NCI-H2171 (cell line): ENCODE data around the gene SAMD4A.

Experiments used
- DNase-seq: peaks from one replicate; lab custom pipeline; 2025; lab: John Stamatoyannopoulos, UW

The SAMD4A gene

GRCh38 chr14:54708161-54708560, 141.2 kb downstream of the SAMD4A start:
- no peak for DNase-seq

DNA sequence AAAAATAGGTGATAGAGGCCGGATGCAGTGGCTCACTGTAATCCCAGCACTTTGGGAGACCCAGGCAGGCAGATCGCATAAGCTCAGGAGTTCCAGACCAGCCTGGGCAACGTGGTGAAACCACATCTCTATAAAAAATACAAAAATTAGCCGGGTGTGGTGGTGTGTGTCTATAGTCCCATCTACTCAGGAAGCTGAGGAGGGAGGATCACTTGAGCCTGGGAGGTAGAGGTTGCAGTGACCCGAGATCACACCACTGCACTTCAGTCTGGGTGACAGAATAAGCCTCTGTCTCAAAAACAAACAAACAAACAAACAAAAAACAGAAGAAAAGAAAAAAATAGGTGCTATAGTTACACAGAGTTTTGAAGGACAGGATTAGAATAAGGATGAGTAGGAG, 142.1 kb downstream of the SAMD4A start:
- DNase-seq = no peak

GRCh38 chr14:54709444-54709843, 142.5 kb downstream of the SAMD4A start:
- no peak for DNase-seq

GRCh38 chr14:54709867-54710266, 142.9 kb downstream of the SAMD4A start:
- no peak for DNase-seq

- no peak for DNase-seq
These were observed 144.4 kb downstream of the SAMD4A start for GRCh38 chr14:54711312-54711711.

GRCh38 chr14:54711812-54712464, 145.0 kb downstream of the SAMD4A start:
- DNase-seq = no peak

- DNase-seq = no peak
These were observed 145.7 kb downstream of the SAMD4A start for GRCh38 chr14:54712465-54713200.

DNA sequence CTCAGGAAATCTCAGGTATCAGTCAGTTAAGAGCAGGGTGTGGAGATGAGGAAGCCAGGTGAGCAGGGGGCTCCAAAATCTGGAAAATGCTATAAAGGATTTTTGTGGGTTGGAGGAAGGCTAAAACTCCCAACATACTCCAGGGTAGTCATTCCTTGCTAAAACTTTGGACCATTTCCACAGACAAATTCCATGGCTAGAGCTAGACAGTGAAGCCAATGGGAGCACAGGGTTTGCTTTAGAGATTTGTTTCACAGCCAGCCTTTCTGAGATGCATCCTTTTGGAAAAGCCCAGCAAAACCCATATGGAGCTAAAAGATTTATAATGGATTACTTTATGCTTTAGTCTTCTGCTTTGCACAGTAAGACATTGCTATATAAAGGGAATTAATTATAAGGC, 146.5 kb downstream of the SAMD4A start:
- no peak for DNase-seq

- DNase-seq = no peak
These were observed 148.3 kb downstream of the SAMD4A start for GRCh38 chr14:54715239-54715638.

DNA sequence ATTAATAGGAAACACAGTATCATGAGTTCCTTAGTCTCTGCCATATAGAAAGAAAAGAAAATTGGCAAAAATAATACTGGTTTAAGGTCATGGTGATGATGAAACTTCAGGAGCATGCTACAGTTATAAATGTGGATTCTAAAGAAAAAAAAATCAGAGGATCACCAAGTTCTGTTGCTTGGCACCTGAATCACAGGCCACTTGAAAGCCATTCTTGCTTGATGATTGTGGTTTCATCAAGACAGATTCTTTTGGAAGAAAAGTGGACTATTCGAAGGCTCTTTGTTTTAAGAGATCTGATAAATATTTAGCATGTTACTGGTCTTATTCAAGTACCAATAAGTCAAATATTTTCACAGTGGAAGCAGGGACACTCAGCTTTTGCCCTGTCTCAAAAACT, 148.9 kb downstream of the SAMD4A start:
- no peak for DNase-seq

GRCh38 chr14:54716862-54717261, 149.9 kb downstream of the SAMD4A start:
- no peak for DNase-seq

- DNase-seq = no peak
These were observed 151.1 kb downstream of the SAMD4A start for GRCh38 chr14:54718046-54718445.

- no peak for DNase-seq
These were observed 152.5 kb downstream of the SAMD4A start for GRCh38 chr14:54719406-54719805.

- no peak for DNase-seq
These were observed 156.0 kb downstream of the SAMD4A start for GRCh38 chr14:54722791-54723432.

- no peak for DNase-seq
These were observed 157.2 kb downstream of the SAMD4A start for GRCh38 chr14:54724123-54724522.

DNA sequence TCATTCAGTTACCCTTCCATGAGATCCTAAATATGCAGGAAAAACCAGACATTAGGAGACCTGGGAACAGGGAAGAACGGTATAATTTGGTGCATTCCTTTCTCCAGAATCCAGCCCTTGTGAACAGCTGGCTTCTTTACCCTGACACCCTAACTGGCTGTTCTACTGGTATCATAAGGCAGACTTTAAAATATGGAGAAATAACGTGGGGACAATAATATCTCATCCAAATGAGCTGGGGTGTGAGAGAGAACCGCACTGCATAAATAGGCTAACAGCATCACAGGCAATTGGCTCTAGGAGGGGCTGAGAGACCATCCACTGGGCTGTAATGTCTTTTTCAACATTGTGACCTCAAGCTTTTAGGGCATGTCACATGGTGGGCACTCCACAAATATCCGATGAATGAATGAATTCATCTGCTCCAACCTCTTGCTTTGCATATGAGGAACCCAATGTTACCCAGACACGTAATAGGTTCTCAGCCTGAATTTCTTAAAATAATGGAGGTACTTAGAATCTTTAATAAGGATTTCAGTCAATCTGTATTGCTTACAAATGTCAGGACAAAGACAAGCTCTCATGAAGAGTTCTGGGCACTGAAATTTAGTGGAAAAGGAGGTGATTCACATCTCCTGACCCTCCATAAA, 157.9 kb downstream of the SAMD4A start:
- no peak for DNase-seq

GRCh38 chr14:54725998-54726397, 159.1 kb downstream of the SAMD4A start:
- no peak for DNase-seq

DNA sequence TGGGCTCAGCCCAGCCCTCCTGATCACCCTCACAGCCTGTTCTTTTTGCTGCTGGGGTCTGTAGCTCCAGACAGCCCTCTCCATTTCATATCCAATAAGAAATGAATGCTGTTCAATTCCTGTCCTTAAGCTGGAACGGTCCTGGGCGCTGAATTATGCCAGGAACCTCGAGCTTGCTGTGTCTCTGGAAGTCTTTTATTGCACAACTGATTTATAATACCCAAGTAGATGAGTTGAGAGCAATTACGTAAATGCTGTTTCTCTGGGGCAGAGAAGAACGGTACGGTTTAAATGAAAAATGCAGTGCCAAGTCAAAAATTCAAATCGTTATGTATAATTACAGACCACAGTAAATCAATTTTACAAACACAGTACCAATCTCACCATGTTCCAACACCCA, 161.0 kb downstream of the SAMD4A start:
- no peak for DNase-seq

DNA sequence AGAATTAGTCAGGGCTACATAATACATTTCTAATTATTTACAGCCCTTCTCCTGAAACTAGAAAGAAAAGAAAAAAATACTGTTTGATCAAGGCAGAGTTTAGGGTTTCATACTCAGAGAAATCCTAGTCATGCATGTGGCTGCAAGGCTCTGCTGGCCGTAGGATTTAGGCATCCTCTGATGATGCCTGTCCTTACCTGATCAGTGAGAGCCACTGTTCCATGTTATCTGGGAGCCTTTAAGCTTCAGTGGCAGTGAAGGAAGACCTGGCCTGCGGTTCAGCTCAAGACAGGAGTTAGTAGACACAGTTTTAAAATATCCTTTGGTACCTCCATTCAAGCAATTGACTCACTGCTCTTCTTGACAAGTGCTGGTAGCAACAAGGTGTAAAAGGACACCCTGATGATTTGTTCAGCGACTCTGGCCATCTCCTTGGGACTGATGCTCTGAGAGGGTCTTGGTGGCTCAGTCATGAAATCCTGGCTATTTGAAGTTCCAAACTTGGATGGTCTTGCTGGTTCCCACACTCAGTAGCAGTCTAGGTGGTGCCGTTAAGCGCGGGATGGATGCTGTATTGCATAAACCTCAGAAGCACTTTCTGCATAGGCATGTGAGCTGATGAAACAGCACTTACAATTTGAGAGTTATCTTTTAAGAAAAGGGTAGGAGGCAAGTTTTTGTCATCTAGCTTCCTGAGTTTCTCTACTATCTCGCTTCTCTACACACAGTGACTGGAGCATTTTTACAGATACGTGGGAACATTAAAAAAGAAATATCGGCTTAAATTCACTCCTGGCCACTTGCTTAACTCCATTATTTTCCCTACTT, 162.0 kb downstream of the SAMD4A start:
- DNase-seq = no peak

DNA sequence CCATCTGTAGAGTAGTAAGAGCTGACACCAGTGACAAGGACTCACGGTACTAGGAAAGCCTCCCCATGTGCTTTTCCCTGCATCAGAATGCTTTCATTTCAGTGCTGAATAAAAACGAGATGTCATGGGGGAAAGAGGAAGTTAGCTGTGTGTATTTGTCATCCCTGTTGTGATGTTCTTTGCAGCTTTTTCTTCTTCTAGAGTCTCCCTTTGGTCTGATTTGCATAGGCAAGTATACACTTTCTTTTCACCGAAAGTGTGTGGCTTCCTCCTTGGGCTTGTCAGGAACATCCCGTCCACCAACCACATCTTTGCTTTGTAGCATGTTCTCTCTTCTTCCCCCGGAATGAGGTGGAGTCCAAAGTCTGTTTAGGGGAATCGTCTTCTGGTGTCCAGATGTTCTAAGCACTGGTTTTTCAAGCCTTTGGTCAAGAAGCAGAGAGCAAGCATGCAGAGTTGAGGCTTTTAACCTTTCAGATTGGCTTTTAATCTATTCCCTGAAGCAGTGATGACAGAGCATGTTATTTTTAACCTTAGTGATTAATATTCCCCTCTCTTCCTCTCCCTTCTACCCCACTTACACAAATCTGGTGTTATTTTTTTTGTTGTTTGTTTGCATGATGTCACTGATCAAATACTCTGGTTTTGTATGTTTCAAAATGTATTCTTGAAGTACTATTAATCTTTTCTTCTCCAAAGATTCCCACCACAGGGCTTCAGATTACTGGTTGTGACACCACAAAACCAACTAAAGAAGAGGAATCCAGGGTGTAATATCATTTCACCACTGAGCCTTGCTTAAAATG, 163.4 kb downstream of the SAMD4A start:
- no peak for DNase-seq

DNA sequence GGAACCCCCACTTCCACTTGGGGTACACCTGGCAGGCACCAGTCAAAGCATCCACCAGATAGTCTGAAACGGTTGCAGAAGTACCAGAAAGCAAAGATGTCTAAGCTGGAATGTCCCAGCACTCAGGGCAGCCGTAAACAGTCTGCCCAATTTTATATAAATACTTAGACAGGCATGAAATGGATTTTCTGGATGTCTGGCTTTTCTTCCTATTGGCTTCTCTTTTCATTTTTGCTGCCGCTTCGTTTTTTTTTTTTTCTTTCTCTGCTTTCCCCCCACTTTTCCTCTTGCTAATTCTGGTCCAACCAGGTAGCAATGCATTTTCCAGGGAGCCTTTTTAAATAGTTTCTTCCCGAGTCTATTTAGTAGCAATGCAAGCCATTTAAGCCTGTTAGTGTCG, 168.0 kb downstream of the SAMD4A start:
- no peak for DNase-seq
